Stimulated activated CD4-positive, alpha-beta T cell treated with anti-CD3 and anti-CD28 coated beads, Interleukin-4, amount 100 ng/mL, for 48 hours (primary cell): ENCODE results near the gene ATAD3B.
"Not testable (repeated sequence)": the region's sequence is repeated elsewhere in the genome, so short reads cannot be mapped to it uniquely, and the experiment has no call there.

ENCODE experiments used
- DNase-seq, 2 donors: peaks; one replicate each; pipeline ENCODE4 v3.0.0-alpha.2; 2020; ENCODE audit warnings: low read depth in 2 of 2

ATAD3B gene

GRCh38 chr1:1432951-1433803 is 38.4 kb upstream of the ATAD3B start:
- no peak for DNase-seq

- peak; percentile 60 to 61 for DNase-seq
Measured at GRCh38 chr1:1433804-1434130, 37.8 kb upstream of the ATAD3B start.

GRCh38 chr1:1434131-1434823 is 37.3 kb upstream of the ATAD3B start:
- no peak for DNase-seq

- no peak for DNase-seq
Measured at GRCh38 chr1:1434824-1435105, 36.8 kb upstream of the ATAD3B start.

- peak; percentile 37 to 65 for DNase-seq
Measured at GRCh38 chr1:1435106-1435903, 36.3 kb upstream of the ATAD3B start, which contains the start of gene VWA1. Gene VWA1, plus strand, starts transcription at chr1:1435690. Its CDS starts 59 bp downstream, at chr1:1435749.

GRCh38 chr1:1435911-1436629 is 35.5 kb upstream of the ATAD3B start:
- no peak for DNase-seq

- DNase-seq: no peak
Measured at GRCh38 chr1:1436630-1437032, 34.9 kb upstream of the ATAD3B start.

GRCh38 chr1:1437033-1437903 is 34.3 kb upstream of the ATAD3B start:
- DNase-seq: no peak

GRCh38 chr1:1437904-1438376 is 33.6 kb upstream of the ATAD3B start:
- no peak for DNase-seq

- DNase-seq: no peak
Measured at GRCh38 chr1:1438531-1439381, 32.8 kb upstream of the ATAD3B start.

GRCh38 chr1:1439546-1440261 is 31.9 kb upstream of the ATAD3B start:
- DNase-seq: no peak

- DNase-seq: no peak
Measured at GRCh38 chr1:1440262-1441001, 31.1 kb upstream of the ATAD3B start.

GRCh38 chr1:1441002-1441888 is 30.3 kb upstream of the ATAD3B start:
- DNase-seq: peak; percentile 50 to 54

GRCh38 chr1:1442069-1442770 is 29.3 kb upstream of the ATAD3B start:
- no peak for DNase-seq

- DNase-seq: not testable (repeated sequence)
Measured at GRCh38 chr1:1446631-1447030, 24.9 kb upstream of the ATAD3B start.

- no peak for DNase-seq
Measured at GRCh38 chr1:1449099-1449739, 22.3 kb upstream of the ATAD3B start, which contains the start of gene ATAD3C. Gene ATAD3C, plus strand, starts transcription at chr1:1449689. Its CDS starts 995 bp downstream, at chr1:1450684.
